SK-N-MC (cell line): ENCODE results near the gene CCDC69.

Source experiments
- EZH2 ChIP-seq: fragments of 200-600 bp; sonication (generic); IDR thresholded peaks from one replicate; pipeline ENCODE4 v1.6.1; 2017; ENCODE audit warnings: antibody characterized with exemption
- FOXP2 ChIP-seq: optimal IDR thresholded peaks from 2 replicates; pipeline ENCODE3; 2011; ENCODE audit warnings: mild to moderate bottlenecking, moderate library complexity; ENCODE audit not compliant: insufficient read depth; ENCODE audit errors: extremely low read length, control extremely low read depth
- POLR2AphosphoS5 ChIP-seq: IDR thresholded peaks from 2 replicates; pipeline ENCODE4 v1.6.1; 2012; ENCODE audit warnings: mild to moderate bottlenecking, low read depth, low read length, borderline replicate concordance

DNA sequence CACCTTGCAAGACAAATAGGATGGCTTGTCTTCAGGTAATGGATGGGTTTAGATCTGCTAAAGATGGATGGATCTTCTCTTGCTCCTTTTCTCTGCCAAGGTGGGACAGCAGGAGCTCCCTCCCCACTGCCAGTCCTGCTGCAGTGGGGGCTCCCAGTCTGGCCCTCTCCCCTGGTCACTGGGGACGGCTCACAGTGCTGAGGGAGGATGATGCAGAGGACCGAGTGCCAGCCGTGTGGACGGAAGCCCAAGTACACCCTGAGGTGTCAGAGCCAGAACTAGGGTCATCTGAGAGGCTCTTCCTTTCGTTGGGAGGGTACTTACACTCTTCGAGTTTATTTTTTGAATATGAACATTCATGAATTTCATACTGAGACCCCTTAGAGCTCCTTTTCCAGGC lies 5.7 kb downstream of the CCDC69 start:
- TF ChIP-seq EZH2, result no peak
- TF ChIP-seq FOXP2, result no peak
- TF ChIP-seq POLR2AphosphoS5, result no peak
